H1 (cell line): ENCODE results near the gene EML1. TPM values are rescaled to one million over a fixed set of nuclear protein-coding genes. Genes with fewer than 3 reads are reported as not detected.

Experiments
- CTCF ChIA-PET: fragments of 300-600 bp; sonication (Branson Sonifier 250); formaldehyde crosslinking; loops from one replicate; lab custom pipeline; 2021; ENCODE audit not compliant: partially characterized antibody; lab: Charles Lee
- POLR2A ChIA-PET: fragments of 300-600 bp; sonication (Branson Sonifier 250); formaldehyde crosslinking; loops from one replicate; lab custom pipeline; 2021; ENCODE audit warnings: inconsistent platforms; ENCODE audit not compliant: partially characterized antibody; lab: Charles Lee
- DNase-seq, 2 experiments: peaks; one replicate each; pipeline versions ENCODE4 v3.0.0 to v3.0.0-alpha.2; 2010 to 2022; ENCODE audit warnings: low spot score in 2 of 2, low read depth in 1 of 2, mixed read lengths in 1 of 2
- FAIRE-seq: peaks from 2 replicates; lab custom pipeline; 2011; peaks lifted over from hg19 to GRCh38; lab: Jason Lieb, UNC
- H2AFZ ChIP-seq: 2 replicates; pipeline ENCODE4 v1.8.1; 2012; ENCODE audit warnings: low read length, inconsistent platforms
- H2AK5ac ChIP-seq: 2 replicates; pipeline ENCODE4 v1.6.1; 2013; ENCODE audit warnings: low read depth, low read length
- H2BK120ac ChIP-seq: replicated peaks from 2 replicates; pipeline ENCODE3; 2013; ENCODE audit warnings: low read depth, low read length, inconsistent platforms
- H2BK12ac ChIP-seq: 2 replicates; pipeline ENCODE4 v1.6.1; 2013; ENCODE audit warnings: low read depth, low read length
- H2BK15ac ChIP-seq: 2 replicates; pipeline ENCODE4 v1.6.1; 2013; ENCODE audit warnings: low read length
- H2BK20ac ChIP-seq: 2 replicates; pipeline ENCODE4 v1.6.1; 2013; ENCODE audit warnings: low read length
- H2BK5ac ChIP-seq: 2 replicates; pipeline ENCODE4 v1.6.1; 2013; ENCODE audit warnings: low read depth, low read length
- H3K14ac ChIP-seq: 2 replicates; pipeline ENCODE4 v1.6.1; 2013; ENCODE audit warnings: inconsistent platforms; ENCODE audit not compliant: insufficient read length
- H3K18ac ChIP-seq: 2 replicates; pipeline ENCODE4 v1.6.1; 2013; ENCODE audit warnings: low read length; ENCODE audit errors: extremely low read depth
- H3K23ac ChIP-seq: 2 replicates; pipeline ENCODE4 v1.6.1; 2013; ENCODE audit warnings: inconsistent platforms; ENCODE audit not compliant: insufficient read length
- H3K23me2 ChIP-seq: 2 replicates; pipeline ENCODE4 v1.6.1; 2013; ENCODE audit warnings: low read depth, low read length
- H3K27ac ChIP-seq: 2 replicates; pipeline ENCODE4 v1.6.1; 2011; ENCODE audit warnings: low read depth, low read length, inconsistent platforms
- H3K27me3 ChIP-seq, 4 experiments: replicated peaks in 1 of 4; 1 replicate in 1 of 4; 2 replicates in 3 of 4; pipeline versions ENCODE4 v1.6.1 to v1.8.1; 2011 to 2013; ENCODE audit warnings: low read length in 3 of 4, mild to moderate bottlenecking in 3 of 4, inconsistent platforms in 2 of 4, mixed read lengths in 2 of 4, moderate library complexity in 1 of 4; ENCODE audit not compliant: control insufficient read depth in 3 of 4, insufficient read depth in 3 of 4; ENCODE audit errors: extremely low read depth in 1 of 4
- H3K36me3 ChIP-seq, 4 experiments: 2 replicates each; pipeline versions ENCODE4 v1.6.1 to v1.8.1; 2011 to 2013; ENCODE audit warnings: mild to moderate bottlenecking in 4 of 4, low read length in 3 of 4, moderate library complexity in 2 of 4, control low read depth in 1 of 4, inconsistent platforms in 1 of 4; ENCODE audit not compliant: insufficient read depth in 4 of 4, control insufficient read depth in 2 of 4
- H3K4ac ChIP-seq: replicated peaks from 2 replicates; pipeline ENCODE3; 2013; ENCODE audit warnings: low read length, low read depth, mixed read lengths, inconsistent platforms; ENCODE audit not compliant: insufficient read length
- H3K4me1 ChIP-seq, 4 experiments: replicated peaks in 1 of 4; 1 replicate in 1 of 4; 2 replicates in 3 of 4; pipeline versions ENCODE4 v1.6.1 to v1.8.1; 2011 to 2013; ENCODE audit warnings: low read length in 3 of 4, inconsistent platforms in 2 of 4, mixed read lengths in 1 of 4; ENCODE audit not compliant: insufficient read depth in 4 of 4, control insufficient read depth in 3 of 4
- H3K4me2 ChIP-seq, 2 experiments: 2 replicates each; pipeline versions ENCODE4 v1.6.1 to v1.8.1; 2011 to 2013; ENCODE audit warnings: low read depth in 2 of 2, low read length in 2 of 2, control low read depth in 1 of 2, inconsistent platforms in 1 of 2, mild to moderate bottlenecking in 1 of 2; ENCODE audit not compliant: insufficient read depth in 1 of 2
- H3K4me3 ChIP-seq, 4 experiments: fragments of 200-600, 300-600 bp in 1 of 4; sonication (generic), shearing (Covaris generic), sonication (Bioruptor Twin) in 1 of 4; 2 replicates each; pipeline versions ENCODE4 v1.5.1 to v1.8.1; 2011 to 2016; ENCODE audit warnings: low read length in 4 of 4, low read depth in 3 of 4, control low read depth in 2 of 4, inconsistent platforms in 2 of 4, mild to moderate bottlenecking in 2 of 4, mixed read lengths in 1 of 4, moderate library complexity in 1 of 4; ENCODE audit not compliant: insufficient read depth in 2 of 4; ENCODE audit errors: extremely low read depth in 1 of 4
- H3K56ac ChIP-seq: replicated peaks from 2 replicates; pipeline ENCODE3; 2013; ENCODE audit warnings: low read depth, mild to moderate bottlenecking, mixed read lengths, low read length, inconsistent platforms; ENCODE audit not compliant: insufficient read length
- H3K79me1 ChIP-seq: 2 replicates; pipeline ENCODE4 v1.6.1; 2013; ENCODE audit warnings: low read depth, low read length, control low read depth
- H3K79me2 ChIP-seq, 2 experiments: 2 replicates each; pipeline versions ENCODE4 v1.6.1 to v1.8.1; 2012 to 2013; ENCODE audit warnings: low read length in 2 of 2, mild to moderate bottlenecking in 2 of 2, inconsistent platforms in 1 of 2; ENCODE audit not compliant: insufficient read depth in 2 of 2, control insufficient read depth in 1 of 2
- H3K9ac ChIP-seq, 4 experiments: replicated peaks in 1 of 4; 1 replicate in 1 of 4; 2 replicates in 3 of 4; pipeline versions ENCODE4 v1.6.1 to v1.8.1; 2011 to 2013; ENCODE audit warnings: low read depth in 3 of 4, low read length in 3 of 4, control low read depth in 2 of 4, mild to moderate bottlenecking in 2 of 4, moderate library complexity in 2 of 4, inconsistent platforms in 1 of 4; ENCODE audit errors: extremely low read depth in 1 of 4
- H3K9me3 ChIP-seq, 2 experiments: 2 replicates each; pipeline versions ENCODE4 v1.6.1 to v1.8.1; 2012 to 2013; ENCODE audit warnings: mild to moderate bottlenecking in 2 of 2, moderate library complexity in 2 of 2, control low read depth in 1 of 2, inconsistent platforms in 1 of 2, low read depth in 1 of 2, low read length in 1 of 2, mixed read lengths in 1 of 2; ENCODE audit not compliant: insufficient read depth in 2 of 2
- H4K20me1 ChIP-seq, 2 experiments: replicated peaks in 1 of 2; 2 replicates each; pipeline versions ENCODE3 to v1.8.1; 2011 to 2013; ENCODE audit warnings: inconsistent platforms in 2 of 2, low read length in 2 of 2, mild to moderate bottlenecking in 1 of 2; ENCODE audit not compliant: insufficient read depth in 2 of 2, control insufficient read depth in 1 of 2
- H4K5ac ChIP-seq: 2 replicates; pipeline ENCODE4 v1.6.1; 2013; ENCODE audit warnings: low read length, low read depth, mixed read lengths, inconsistent platforms; ENCODE audit not compliant: insufficient read length
- H4K8ac ChIP-seq: 2 replicates; pipeline ENCODE4 v1.8.0; 2013; ENCODE audit warnings: mild to moderate bottlenecking, moderate library complexity, low read length, inconsistent platforms; ENCODE audit not compliant: insufficient read depth; ENCODE audit errors: extremely low read depth
- H4K91ac ChIP-seq: replicated peaks from 2 replicates; pipeline ENCODE3; 2013; ENCODE audit warnings: low read length, mixed read lengths, inconsistent platforms; ENCODE audit not compliant: insufficient read length
- EP300 ChIP-seq, 2 experiments: IDR thresholded peaks; 1 replicate in 1 of 2; 2 replicates in 1 of 2; pipeline ENCODE4 v1.6.1; 2011 to 2012; ENCODE audit warnings: low read depth in 2 of 2, low read length in 2 of 2, mild to moderate bottlenecking in 2 of 2, borderline replicate concordance in 1 of 2, inconsistent platforms in 1 of 2, moderate library complexity in 1 of 2
- YY1 ChIP-seq: IDR thresholded peaks from 2 replicates; pipeline ENCODE4 v1.6.1; 2011; ENCODE audit warnings: low read depth, mild to moderate bottlenecking, low read length
- WGBS, 2 experiments: shearing (Covaris generic) in 1 of 2; methylation state at CpG; one replicate each; pipeline versions ENCODE4 v1.1.6 to v1.1.7; 2013 to 2015; ENCODE audit warnings: low lambda C conversion rate in 2 of 2, mixed read lengths in 2 of 2, inconsistent platforms in 1 of 2, low coverage in 1 of 2, missing lambda C conversion rate in 1 of 2; ENCODE audit not compliant: insufficient replicate concordance in 2 of 2, insufficient coverage in 1 of 2, insufficient read length in 1 of 2; ENCODE audit errors: extremely low coverage in 1 of 2, missing lambda C conversion rate in 1 of 2; 5-methylcytosine and 5-hydroxymethylcytosine counted together
- polyA plus RNA-seq, 7 experiments: library from polyadenylated mRNA; depleted of rRNA in 3 of 7; stranded (reverse) in 5 of 7; unstranded in 2 of 7; fragments of >200 nt in 5 of 7; fragments of 200-250 nt in 2 of 7; gene quantifications; 1 replicate in 5 of 7; 2 replicates in 1 of 7; 4 replicates in 1 of 7; pipeline versions ENCODE4 v1.2.1 to v1.2.3, GENCODE V29; 2011 to 2013; ENCODE audit warnings: missing spikeins in 2 of 7, mixed read lengths in 2 of 7
- total RNA-seq: library from RNA; stranded (reverse); fragmentation: NEBNext Ultra II Directional; extraction: Animal tissue kit (Norgen Biotek cat#: 25700); gene quantifications from 2 replicates; pipeline ENCODE4 v1.2.1, GENCODE V29; 2021

EML1 gene
- total and polyA plus RNA-seq, 2 of the 8 experiments (the other 6 are each of a cell fraction or from before 2014, with no cell fraction given): 11.1 to 24.7 TPM

GRCh38 chr14:99943620-99944019 is 150.4 kb downstream of the EML1 start:
- Histone ChIP-seq H3K4me3 (no peak overlapping the region), H2BK15ac (no peak overlapping the region), H3K4me2 (no peak overlapping the region), H4K8ac (peak overlapping the region; percentile 11; the same call in 1 of the 2 replicates), H3K36me3 (peaks cover 0 to 17% (median 4%) of the 10 kb centered on the region in 4 experiments; a peak in 5 of 8 replicates), H2BK20ac (no peak overlapping the region), H3K9ac (no peak overlapping the region), H3K14ac (no peak overlapping the region), H3K79me2 (no peaks in the 10 kb centered on the region), H2BK5ac (no peak overlapping the region), H2BK120ac (no peak overlapping the region), H3K56ac (no peak overlapping the region), H2AFZ (no peak overlapping the region), H2BK12ac (no peak overlapping the region), H3K79me1 (no peaks in the 10 kb centered on the region), H3K23ac (no peak overlapping the region), H3K27ac (no peak overlapping the region), H4K91ac (no peak overlapping the region), H4K20me1 (no peaks in the 10 kb centered on the region), H3K4me1 (peaks cover 0 to 9% (median 2%) of the 10 kb centered on the region in 4 experiments; a peak in 4 of 7 replicates), H3K18ac (no peak overlapping the region), H3K4ac (no peak overlapping the region), H3K9me3 (no peaks in the 10 kb centered on the region), H2AK5ac (no peak overlapping the region), H4K5ac (no peak overlapping the region), H3K27me3 (0 out of 7 replicates have a peak, but pooled peaks cover 0 to 3% (median 0%) of the 10 kb centered on the region in 4 experiments), H3K23me2 (peaks cover 3% of the 10 kb centered on the region; the same call in 1 of the 2 replicates)
- POLR2A ChIA-PET: no interaction called here
- FAIRE-seq (no peak), DNase-seq (no peak)
- no peak for TF ChIP-seq YY1
- no peak for TF ChIP-seq EP300 (IDR thresholded peaks at IDR 0.05; ENCODE audit: borderline replicate concordance in 1 of 2, low read depth in 2 of 2, low read length in 2 of 2)
- WGBS, 2 experiments: 92% methylated on average over 9 of the region's 9 CpGs; no CpG with 5 or more reads in 1 of the 2 experiments
- CTCF ChIA-PET: interaction anchor here (0.7 to 1.7 kb wide), 4 partner anchors 45 to 429 kb away, joined by 3 to 4 read pairs (median 3); no protein-coding TSS in a partner anchor
